Measurements from ENCODE around the gene CEP112.

DNA sequence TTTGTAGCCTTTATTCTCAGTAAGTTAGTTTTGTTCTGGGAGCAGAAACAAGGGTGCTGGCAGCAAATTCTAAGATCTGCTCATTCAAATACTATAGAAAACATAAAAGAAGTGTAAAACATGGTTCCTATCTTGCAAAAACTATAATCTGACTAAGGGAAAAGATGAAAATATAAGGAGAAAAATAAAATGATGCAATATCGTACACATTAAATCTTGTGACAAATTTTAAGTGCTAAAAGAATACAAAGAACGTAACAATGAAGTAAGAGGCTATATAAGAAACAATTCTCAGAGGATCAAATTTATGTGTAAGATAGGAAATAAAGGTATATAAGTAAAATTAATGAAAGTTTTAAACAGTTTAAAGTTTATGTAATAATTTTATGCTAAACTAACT, 224.6 kb downstream of the CEP112 start:
- TF ChIP-seq ZNF77 (CRISPR knock-in tag; IDR thresholded peaks at IDR 0.05) (no peak), ZNF780A (CRISPR knock-in tag; IDR thresholded peaks at IDR 0.05) (no peak), DACH1 (IDR thresholded peaks at IDR 0.05; ENCODE audit: partially characterized antibody) (no peak), ZBTB33 (CRISPR knock-in tag; IDR thresholded peaks at IDR 0.05) (no peak), ZNF239 (CRISPR knock-in tag; IDR thresholded peaks at IDR 0.05) (no peak), KHSRP (IDR thresholded peaks at IDR 0.05) (no peak), POLR2A (conservative IDR thresholded peaks at IDR 0.05) (no peak), SMARCE1 (IDR thresholded peaks at IDR 0.05) (no peak)
